PFSK-1 (cell line): ENCODE results near the gene OSBPL2.

Experiments used
- POLR2AphosphoS5 ChIP-seq: IDR thresholded peaks from 2 replicates; pipeline ENCODE4 v1.6.1; 2012; ENCODE audit warnings: low read depth, mild to moderate bottlenecking, control low read depth, low read length, moderate library complexity
- SIN3A ChIP-seq: IDR thresholded peaks from 2 replicates; pipeline ENCODE4 v1.6.1; 2012; ENCODE audit warnings: mild to moderate bottlenecking, low read length, moderate library complexity, borderline replicate concordance; ENCODE audit not compliant: insufficient read depth

DNA sequence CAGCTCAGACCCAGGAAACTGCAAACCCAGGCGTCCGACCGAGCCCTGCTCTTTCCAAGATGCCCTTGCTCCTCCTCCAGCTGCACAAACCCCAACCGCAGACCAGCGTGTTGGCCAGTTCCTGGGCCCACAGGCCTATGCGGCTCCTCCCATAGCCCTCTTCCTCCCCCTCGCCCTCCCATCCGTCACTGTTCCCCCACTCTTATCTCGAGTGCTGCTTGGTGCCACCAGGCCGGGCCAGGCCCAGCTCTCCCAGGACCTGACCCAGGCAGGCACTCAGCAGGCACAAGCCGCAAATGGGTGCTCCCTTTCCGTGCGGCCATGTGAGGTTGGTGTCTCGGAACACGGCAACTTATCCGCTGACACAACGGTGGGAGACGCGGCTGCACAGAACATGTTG lies 93.0 kb downstream of the OSBPL2 start:
- no peak for TF ChIP-seq SIN3A
- TF ChIP-seq POLR2AphosphoS5 = no peak
